GM19467 (cell line): ENCODE measurements around the gene BPIFB2.

Experiments used
- ATAC-seq: cut with Tn5 transposase; IDR thresholded peaks from one replicate; pipeline ENCODE4 v1.9.1; 2021; ENCODE audit warnings: mild to moderate bottlenecking, moderate library complexity; ENCODE audit not compliant: unreplicated experiment

The BPIFB2 gene

GRCh38 chr20:33065785-33066184, 58.3 kb downstream of the BPIFB2 start:
- ATAC-seq = no peak

- ATAC-seq = no peak
Observed at GRCh38 chr20:33067806-33068205, 60.3 kb downstream of the BPIFB2 start.

- no peak for ATAC-seq
Observed at GRCh38 chr20:33068251-33068939, 60.9 kb downstream of the BPIFB2 start.

GRCh38 chr20:33069673-33070072, 62.2 kb downstream of the BPIFB2 start:
- ATAC-seq = no peak

GRCh38 chr20:33070111-33071053, 62.9 kb downstream of the BPIFB2 start:
- no peak for ATAC-seq

GRCh38 chr20:33071198-33071597, 63.7 kb downstream of the BPIFB2 start:
- ATAC-seq = no peak

- ATAC-seq = no peak
Observed at GRCh38 chr20:33072362-33072761, 64.9 kb downstream of the BPIFB2 start.

GRCh38 chr20:33072813-33073212, 65.3 kb downstream of the BPIFB2 start:
- no peak for ATAC-seq
